GM19035 (cell line): ENCODE measurements around the gene ACER3.
"Not testable (repeated sequence)": the region's sequence is repeated elsewhere in the genome, so short reads cannot be mapped to it uniquely, and the experiment has no call there.

Source experiments
- ATAC-seq: cut with Tn5 transposase; IDR thresholded peaks from one replicate; pipeline ENCODE4 v1.9.1; 2021; ENCODE audit not compliant: unreplicated experiment

The ACER3 gene

DNA sequence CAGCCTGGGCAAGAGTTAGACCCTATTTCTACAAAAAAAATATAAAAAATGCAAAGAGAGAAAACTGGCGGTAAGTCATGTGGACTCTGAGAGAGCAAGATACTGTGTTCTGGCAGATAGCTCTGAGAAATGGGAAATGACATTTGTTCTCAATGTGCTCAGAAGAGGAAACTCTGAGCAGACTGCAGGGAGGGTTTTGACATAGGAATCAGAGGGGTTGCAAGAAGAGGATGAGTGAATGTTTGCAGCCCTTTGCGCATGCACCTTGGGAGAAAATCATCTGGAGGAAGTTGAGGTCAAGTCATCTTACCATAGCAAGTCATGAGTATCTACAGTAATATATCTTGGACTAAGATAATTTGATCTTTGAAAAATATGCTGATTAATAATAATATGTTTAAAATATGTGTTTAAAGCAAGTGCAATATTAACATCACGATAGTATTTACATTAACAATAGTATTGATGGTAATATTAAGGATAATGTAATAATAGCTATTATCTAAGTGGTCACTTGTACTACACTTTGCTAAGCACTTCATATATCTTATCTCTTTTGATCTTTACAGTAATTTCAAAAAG lies 2.6 kb downstream of the ACER3 start:
- ATAC-seq = no peak

DNA sequence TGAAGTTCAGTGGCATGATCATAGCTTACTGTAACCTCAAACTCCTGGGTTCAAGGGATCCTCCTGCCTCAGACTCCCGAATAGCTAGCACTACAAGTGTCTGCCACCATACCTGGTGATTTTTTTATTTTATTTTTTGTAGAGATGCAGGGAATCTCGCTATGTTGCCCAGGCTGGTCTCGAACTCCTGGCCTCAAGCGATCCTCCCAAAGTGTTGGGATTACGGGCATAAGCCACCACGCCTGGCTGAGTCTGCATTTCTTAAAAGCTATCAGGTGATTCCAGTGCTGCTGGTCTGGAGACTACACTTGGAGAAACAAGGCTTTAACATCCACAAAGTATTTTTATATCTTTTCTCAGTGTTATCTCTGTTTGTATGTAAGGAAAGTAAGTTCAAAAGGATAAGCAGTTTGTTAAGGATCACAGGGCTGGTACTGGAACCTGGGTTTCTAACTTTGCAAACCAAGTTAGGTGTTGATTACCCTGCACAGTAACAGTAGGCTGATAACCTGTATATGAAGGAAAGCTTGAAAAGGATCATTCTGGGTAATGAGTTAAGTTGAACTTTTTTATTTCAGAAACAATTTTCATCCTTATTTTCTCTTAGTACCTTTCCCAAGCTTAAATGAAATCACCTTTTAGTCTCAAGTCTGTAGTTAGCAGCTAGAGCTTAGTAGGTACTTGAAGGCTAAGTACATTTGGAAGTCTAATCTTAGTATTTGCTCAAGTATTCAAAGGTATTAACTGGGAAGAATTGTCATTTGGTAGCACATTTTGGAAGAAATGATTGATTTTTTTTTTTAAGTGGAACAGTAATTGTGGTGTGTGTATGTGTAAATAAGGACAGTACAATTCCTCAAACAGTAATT lies 12.5 kb downstream of the ACER3 start:
- ATAC-seq = no peak

DNA sequence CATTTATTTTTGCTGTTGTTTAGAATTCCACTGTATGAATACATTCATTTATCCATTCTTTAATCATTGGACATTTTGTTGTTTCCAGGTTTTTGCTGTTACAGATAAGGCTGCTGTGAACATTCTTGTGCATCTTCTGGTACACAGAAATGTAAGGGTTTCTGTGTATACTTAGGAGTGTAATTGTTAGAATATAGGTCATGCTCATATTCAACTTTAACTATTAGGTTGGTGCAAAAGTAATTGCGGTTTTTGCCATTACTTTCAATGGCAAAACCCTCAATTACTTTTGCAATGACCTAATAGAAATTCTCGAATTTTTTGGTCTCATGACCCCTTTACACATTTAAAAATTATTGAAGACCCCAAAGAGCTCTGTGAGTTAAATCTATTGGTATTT lies 17.3 kb downstream of the ACER3 start:
- ATAC-seq = no peak

DNA sequence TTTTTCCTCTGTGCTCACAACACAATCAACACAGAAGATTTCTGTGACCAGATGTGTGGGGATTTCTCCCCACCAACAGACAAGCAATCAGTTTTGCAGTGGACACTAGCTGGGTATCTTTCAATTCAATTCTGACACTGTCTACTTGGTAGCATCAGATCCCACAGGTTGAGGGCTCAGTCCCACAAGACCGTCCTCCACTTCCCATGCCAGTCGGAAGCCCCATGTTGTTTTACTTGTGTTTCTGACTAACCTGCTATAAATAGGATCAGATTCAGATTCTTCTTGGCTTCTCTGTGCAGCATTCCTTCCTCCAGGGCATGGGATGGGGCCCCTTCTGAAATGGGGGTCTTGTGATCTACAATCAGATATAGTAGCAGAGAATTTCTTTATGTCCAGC lies 19.6 kb downstream of the ACER3 start:
- no peak for ATAC-seq

DNA sequence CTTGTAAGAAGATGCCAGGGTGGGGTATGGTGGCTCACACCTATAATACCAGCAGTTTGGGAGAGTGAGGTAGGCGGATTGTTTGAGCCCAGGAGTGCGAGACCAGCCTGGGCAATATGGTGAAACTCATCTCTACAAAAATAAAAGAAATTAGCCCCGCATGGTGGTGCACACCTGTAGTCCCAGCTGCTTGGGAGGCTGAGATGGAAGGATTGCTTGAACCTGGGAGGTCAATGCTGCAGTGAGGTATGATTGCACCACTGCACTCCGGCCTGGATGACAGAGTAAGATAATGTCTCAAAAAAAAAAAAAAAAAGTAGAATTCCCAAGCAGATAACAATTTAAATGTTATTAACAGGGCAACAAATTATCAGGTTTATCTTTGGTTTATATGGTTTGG lies 20.2 kb downstream of the ACER3 start:
- ATAC-seq = no peak

DNA sequence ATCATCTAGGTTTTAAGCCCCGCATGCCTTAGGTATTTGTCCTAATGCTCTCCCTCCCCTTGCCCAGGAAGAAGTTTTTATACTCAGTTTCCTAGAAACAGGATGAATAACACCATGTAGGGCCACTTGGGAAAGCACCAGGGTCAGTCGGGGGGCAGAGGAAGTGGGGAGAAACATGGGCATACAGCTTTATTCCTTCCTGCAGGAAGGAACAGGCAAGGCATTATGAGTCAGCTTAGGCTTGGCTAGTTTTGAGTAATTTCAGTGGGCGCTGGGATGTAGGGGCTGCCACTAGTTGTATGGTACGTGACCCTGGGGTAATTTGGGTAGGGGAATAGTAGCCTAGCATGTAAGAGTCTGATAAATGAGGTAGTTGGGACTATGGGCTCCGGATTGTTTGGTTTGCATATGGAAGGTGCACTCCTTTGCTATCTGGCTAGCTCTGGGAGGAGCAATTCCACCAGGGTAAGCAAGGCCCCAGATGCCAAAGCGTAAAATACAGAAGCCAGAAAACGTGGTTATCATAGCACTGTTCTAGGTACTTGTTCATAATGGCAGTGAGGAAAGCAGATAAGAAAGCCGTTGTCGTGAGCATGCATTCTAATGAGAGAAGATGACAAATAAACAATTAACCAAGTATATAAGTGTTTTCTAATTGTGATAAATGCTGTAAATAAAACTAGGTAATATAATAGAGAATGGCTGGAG lies 24.8 kb downstream of the ACER3 start:
- ATAC-seq = no peak

- ATAC-seq = no peak
Measured at GRCh38 chr11:76888989-76889388, 28.3 kb downstream of the ACER3 start.

DNA sequence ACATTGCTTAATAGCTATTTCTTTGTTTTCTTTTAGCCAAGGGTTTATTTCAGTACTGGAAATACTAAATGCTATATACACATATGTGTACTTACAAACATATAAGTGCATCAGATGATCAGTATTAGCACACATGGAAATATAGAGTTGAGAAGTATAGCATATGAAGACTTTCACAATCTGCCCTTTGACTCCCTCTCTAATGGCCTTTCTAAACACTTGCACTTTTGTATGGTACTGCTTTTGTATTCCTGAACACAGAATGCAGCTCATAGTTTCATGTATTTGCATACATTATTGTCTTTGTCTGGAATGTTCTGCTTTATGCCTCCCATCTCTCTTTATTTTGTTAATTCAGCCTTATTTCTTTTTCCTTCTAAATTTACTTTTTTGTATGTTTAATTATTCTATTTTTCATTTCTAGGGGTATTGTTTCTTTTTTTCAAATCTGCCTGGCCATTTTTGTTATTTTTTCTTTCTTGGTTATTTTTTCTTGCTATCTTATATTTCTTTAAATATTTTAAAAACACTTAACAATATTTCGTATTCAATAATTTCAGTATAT lies 28.8 kb downstream of the ACER3 start:
- no peak for ATAC-seq

DNA sequence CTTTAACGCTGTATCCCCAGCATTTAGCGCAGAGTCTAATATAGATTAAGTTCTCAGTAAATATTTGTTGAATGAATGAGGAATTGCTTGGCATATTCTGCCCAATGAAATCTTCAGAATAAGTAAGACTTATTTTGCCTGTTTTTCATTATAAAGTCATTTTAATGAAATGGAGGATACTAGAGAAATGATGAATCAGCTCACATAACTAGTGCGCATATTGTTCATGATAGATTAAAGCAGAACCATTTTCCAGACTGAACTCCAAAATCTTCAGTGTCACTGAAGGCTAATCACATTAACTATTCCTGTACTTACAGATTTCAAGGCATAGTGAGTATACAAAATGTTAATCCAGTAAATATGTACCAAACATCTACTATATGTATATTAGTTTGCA lies 29.6 kb downstream of the ACER3 start:
- ATAC-seq = no peak

- no peak for ATAC-seq
Measured at GRCh38 chr11:76891285-76891684, 30.6 kb downstream of the ACER3 start.

DNA sequence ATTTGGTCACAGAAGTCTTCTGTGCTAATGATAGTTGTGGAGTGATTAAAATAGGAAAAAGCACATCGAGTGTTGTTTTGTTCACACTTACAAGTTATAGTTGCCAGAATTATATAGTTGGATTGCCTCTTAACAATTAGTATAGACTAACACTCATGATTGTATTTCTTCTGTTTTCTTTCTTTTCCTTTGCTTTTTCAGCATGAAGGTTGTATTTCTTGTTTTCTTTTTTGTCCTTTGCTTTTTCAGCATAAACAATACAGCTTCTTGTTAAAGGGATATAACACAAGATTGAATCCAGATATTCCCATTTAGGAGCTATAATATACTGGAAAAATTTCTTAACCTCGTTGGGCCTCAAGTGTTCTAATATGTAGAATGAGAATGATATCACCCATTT lies 31.1 kb downstream of the ACER3 start:
- ATAC-seq = no peak

DNA sequence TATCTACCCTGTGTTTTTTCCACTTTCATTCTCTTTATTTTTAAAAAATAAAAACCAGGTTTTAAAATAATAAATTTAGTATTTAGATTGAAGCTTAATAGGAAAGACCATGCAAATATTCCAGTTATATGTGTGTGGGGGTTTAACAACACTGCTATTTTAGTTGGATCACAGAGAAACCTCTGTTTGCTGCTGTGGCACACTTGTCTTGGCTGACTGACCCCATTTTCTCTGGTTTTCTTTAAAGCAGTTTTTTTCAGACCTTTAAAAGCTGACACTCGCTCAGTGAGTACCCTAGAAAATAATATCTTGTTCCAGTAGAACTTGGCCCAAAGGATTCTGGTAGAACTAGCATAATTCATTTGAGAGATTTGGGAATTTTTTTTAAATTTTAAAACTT lies 31.6 kb downstream of the ACER3 start:
- ATAC-seq = no peak

GRCh38 chr11:76897233-76897632 lies 36.5 kb downstream of the ACER3 start:
- ATAC-seq = no peak

DNA sequence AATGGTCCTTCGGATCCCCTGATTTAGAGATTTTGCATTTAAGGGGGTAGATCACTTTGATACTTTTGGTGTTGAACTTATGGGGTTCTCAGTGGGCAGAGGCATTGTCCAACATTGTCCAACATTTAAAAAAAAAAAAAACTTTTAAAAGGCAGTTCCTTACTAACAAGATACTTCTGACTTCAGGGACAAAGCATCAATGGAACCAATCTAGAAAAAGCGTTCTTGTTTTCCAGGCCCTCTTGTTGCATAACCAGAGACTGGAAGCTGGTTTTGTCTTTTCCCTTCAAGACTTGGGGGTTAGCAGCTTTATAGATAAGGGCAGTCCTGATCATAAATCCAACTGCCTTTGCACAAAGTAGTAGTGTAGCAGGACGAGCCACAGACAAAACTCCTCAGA lies 40.4 kb downstream of the ACER3 start:
- no peak for ATAC-seq

- ATAC-seq = not testable (repeated sequence)
Measured at GRCh38 chr11:76901622-76902021, 40.9 kb downstream of the ACER3 start.

DNA sequence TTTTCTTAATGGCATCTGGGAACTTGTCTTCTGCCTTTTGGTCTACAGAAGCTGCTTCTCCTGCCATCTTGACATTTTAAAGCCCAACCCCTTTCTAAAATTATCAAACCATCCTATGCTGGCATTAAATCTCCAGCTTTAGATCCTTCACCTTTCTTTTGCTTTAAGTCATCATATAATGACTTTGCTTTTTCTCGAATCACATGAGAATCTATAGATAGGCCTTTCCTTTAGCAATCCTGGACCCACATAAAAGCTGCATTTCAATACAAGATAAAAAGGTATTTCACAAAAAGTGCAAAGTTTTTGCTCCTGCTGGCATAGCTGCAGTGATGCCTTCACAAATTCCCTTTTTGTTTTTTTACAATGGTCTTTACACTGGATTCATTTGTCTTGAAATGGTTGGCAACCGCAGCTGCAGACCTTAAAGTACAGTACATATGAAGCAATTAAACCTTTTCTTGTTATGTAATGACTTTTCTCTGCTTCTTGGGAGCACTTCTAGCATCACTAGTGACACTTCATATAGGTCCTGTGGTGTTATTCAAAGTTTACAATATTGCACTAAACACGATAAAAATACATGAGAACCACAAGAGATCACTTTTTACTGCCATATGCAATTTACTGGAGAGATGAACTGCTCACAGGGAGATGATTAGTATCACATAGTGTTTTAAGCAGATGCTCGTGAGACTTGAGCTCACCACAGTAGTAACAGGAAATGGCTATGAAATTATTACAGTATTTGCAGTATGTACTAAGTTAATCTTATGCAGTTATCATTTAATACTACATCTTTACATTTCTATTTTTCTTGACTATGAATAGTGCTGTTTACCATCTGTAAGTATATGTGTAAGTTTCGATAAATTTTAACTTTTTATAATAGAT lies 41.6 kb downstream of the ACER3 start:
- no peak for ATAC-seq

DNA sequence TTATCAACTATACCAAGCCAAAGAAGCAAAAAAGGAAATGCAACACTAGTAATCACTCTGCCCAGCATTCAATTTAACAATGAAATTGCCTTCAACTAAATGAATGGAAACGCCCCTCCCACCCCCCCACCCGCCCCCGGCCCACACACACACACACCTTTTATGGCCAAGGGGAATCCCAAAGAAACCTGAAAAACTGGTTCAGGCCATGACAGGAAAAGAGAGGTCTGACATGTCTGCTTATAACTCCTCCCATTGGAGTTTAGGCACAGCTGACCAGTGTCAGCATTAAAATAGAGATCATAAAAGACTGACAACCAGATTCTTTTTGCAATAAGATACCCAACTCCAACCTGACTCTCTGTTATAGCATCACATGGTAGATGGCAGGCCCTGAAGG lies 42.6 kb downstream of the ACER3 start:
- ATAC-seq = no peak

DNA sequence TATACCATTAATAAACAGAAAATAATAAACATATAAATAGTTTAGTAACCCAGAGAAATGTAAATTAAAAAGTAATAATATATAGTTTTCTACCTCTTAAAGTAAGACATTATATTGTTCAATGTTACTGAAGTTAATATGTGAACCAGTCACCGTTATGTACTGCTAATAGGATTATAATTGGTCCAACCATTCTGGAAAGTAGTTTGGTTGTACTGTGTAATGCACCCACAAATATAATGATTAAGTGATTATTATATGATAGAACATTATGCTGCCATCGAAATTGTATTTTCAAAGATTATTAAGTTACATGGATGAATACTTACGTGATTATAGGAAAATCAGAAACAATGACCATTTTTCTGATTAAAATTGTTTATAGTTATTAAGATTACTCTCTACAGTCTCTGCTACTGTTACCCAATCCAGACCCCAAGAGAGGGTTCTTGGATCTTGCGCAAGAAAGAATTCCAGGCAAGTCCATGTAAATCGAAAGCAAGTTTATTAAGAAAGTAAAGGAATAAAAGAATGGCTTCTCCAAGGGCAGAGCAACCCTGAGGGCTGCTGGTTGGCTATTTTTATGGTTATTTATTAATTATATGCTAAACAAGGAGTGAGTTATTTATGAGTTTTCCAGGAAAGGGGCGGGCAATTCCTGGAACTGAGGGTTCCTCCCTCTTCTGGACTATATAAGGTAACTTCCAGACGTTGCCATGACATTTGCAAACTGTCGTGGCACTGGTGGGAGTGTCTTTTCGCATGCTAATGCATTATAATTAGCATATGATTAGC lies 50.1 kb downstream of the ACER3 start:
- ATAC-seq = no peak

- ATAC-seq = no peak
Measured at GRCh38 chr11:76911415-76911808, 50.7 kb downstream of the ACER3 start.

GRCh38 chr11:76916712-76917111 lies 56.0 kb downstream of the ACER3 start:
- ATAC-seq = no peak
